Brain microvascular endothelial cell (primary cell): ENCODE measurements around the gene ISCA2.

ENCODE experiments used
- DNase-seq: peaks from one replicate; pipeline ENCODE4 v3.0.0-alpha.2; 2020
- H3K27ac ChIP-seq: fragments of 250-450 bp; sonication (Bioruptor Pico); 2 replicates; pipeline ENCODE4 v1.5.1; 2020; ENCODE audit warnings: mild to moderate bottlenecking, moderate library complexity
- H3K27me3 ChIP-seq: fragments of 250-450 bp; sonication (Bioruptor Pico); replicated peaks from 2 replicates; pipeline ENCODE4 v1.5.1; 2020; ENCODE audit warnings: mild to moderate bottlenecking
- H3K36me3 ChIP-seq: fragments of 250-450 bp; sonication (Bioruptor Pico); replicated peaks from 2 replicates; pipeline ENCODE4 v1.5.1; 2020; ENCODE audit warnings: mild to moderate bottlenecking
- H3K4me3 ChIP-seq: 2 replicates; pipeline ENCODE4 v1.5.1; 2011; ENCODE audit warnings: low read depth, mild to moderate bottlenecking, control low read depth, low read length, moderate library complexity
- CTCF ChIP-seq: IDR thresholded peaks from 2 replicates; pipeline ENCODE4 v1.5.1; 2011; ENCODE audit warnings: low read depth, mild to moderate bottlenecking, moderate library complexity, low read length, control low read depth, inconsistent platforms; ENCODE audit errors: missing control alignments
- in situ Hi-C: cut with HindIII; loops from 2 replicates; pipeline ENCODE4 v1.10.0; 2017; ENCODE audit warnings: low sequenced_read_pairs, low pct_ligation_motif_present

ISCA2 gene

GRCh38 chr14:74503938-74504335 lies 10.4 kb downstream of the ISCA2 start:
- Histone ChIP-seq H3K27ac (no peak overlapping the region), H3K4me3 (no peak overlapping the region), H3K36me3 (peaks cover 27% of the 10 kb centered on the region), H3K27me3 (no peaks in the 10 kb centered on the region)
- no peak for TF ChIP-seq CTCF
- DNase-seq, result no peak
- in situ Hi-C loops, result no loop called here

GRCh38 chr14:74504412-74504811 lies 10.8 kb downstream of the ISCA2 start:
- Histone ChIP-seq H3K4me3 (no peak overlapping the region), H3K36me3 (peaks cover 32% of the 10 kb centered on the region), H3K27me3 (no peaks in the 10 kb centered on the region), H3K27ac (no peak overlapping the region)
- TF ChIP-seq CTCF, result no peak
- in situ Hi-C loops, result no loop called here
- no peak for DNase-seq

- Histone ChIP-seq H3K27me3 (no peaks in the 10 kb centered on the region), H3K36me3 (peaks cover 37% of the 10 kb centered on the region), H3K27ac (no peak overlapping the region), H3K4me3 (no peak overlapping the region)
- in situ Hi-C loops, result no loop called here
- TF ChIP-seq CTCF, result no peak
- DNase-seq, result no peak
These were observed 11.5 kb downstream of the ISCA2 start for GRCh38 chr14:74504874-74505720.

- no peak for TF ChIP-seq CTCF
- no peaks in the 10 kb centered on the region for H3K27me3 ChIP-seq
- no peak overlapping the region for H3K4me3 ChIP-seq
- no peak overlapping the region for H3K27ac ChIP-seq
- DNase-seq, result no peak
- in situ Hi-C loops, result no loop called here
- peaks cover 30% of the 10 kb centered on the region for H3K36me3 ChIP-seq
These were observed 12.3 kb downstream of the ISCA2 start for GRCh38 chr14:74505831-74506230.

GRCh38 chr14:74506411-74506851 lies 12.9 kb downstream of the ISCA2 start:
- no peak for DNase-seq
- no peak for TF ChIP-seq CTCF
- Histone ChIP-seq H3K27me3 (no peaks in the 10 kb centered on the region), H3K36me3 (peaks cover 28% of the 10 kb centered on the region), H3K27ac (no peak overlapping the region), H3K4me3 (no peak overlapping the region)
- in situ Hi-C loops, result no loop called here
